ENCODE results near the gene ZNF546. TPM values are rescaled to one million over a fixed set of nuclear protein-coding genes. Genes with fewer than 3 reads are reported as not detected.
"Not testable (repeated sequence)": the region's sequence is repeated elsewhere in the genome, so short reads cannot be mapped to it uniquely, and the experiment has no call there.

The ZNF546 gene
- total RNA-seq, 1 experiment from 2014 or later: 1.1 TPM

DNA sequence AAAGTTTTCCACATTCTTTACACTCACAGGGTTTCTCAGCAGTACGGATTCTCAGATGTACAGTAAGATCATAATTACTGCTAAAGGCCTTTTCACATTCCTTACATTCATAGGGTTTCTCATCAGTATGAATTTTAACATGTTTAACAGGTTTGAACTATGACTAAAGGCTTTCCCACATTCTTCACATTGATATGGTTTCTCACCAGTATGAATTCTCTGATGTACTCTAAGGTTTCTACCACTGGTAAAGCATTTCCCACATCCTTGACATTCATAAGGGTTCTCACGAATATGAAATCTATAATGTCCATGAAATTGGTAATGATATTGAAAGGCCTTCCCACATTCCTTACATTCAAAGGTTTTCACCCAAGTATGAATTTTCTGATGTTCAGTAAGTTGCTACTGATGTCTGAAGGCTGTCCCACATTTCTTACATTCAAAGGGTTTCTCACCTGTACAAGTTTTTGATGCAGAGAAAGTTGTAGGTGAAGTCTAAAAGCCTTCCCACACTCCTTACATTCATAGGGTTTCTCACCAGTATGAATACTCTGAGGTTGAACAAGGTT lies 37.2 kb downstream of the ZNF546 start:
- Mint-ChIP-seq H3K4me3 (no peak overlapping the region), H3K27ac (no peak overlapping the region), H3K4me1 (no peaks in the 10 kb centered on the region), H3K9me3 (peaks cover 71% of the 10 kb centered on the region), H3K27me3 (ENCODE audit: low read depth) (peaks cover 8% of the 10 kb centered on the region), H3K36me3 (peaks cover 83% of the 10 kb centered on the region)
- TF ChIP-seq, protein P1, sequence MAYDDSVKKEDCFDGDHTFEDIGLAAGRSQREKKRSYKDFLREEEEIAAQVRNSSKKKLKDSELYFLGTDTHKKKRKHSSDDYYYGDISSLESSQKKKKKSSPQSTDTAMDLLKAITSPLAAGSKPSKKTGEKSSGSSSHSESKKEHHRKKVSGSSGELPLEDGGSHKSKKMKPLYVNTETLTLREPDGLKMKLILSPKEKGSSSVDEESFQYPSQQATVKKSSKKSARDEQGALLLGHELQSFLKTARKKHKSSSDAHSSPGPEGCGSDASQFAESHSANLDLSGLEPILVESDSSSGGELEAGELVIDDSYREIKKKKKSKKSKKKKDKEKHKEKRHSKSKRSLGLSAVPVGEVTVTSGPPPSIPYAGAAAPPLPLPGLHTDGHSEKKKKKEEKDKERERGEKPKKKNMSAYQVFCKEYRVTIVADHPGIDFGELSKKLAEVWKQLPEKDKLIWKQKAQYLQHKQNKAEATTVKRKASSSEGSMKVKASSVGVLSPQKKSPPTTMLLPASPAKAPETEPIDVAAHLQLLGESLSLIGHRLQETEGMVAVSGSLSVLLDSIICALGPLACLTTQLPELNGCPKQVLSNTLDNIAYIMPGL (CRISPR knock-in tag; IDR thresholded peaks at IDR 0.05): no peak
- ATAC-seq: no peak
- CTCF ChIA-PET: no interaction called here
- POLR2A ChIA-PET: no interaction called here
- DNase-seq (ENCODE audit: low spot score): no peak

DNA sequence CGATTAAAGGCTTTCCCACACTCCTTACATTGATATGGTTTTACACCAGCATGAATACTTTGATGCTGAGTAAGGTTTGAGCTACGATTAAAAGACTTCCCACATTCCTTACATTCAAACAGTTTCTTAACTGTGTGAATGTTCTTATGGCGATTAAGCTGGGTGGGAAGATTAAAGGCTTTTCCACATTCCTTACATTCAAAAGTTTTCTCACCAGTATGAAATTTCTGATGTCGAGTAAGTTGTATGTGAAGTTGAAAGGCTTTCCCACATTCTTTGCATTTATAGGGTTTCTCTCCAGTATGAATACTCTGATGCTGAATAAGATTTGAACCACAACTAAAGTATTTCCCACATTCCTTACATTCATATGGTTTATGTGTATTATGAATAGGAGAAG lies 39.1 kb downstream of the ZNF546 start:
- ATAC-seq: no peak
- no peaks in the 10 kb centered on the region for H3K4me1 Mint-ChIP-seq
- H3K27me3 Mint-ChIP-seq (ENCODE audit: low read depth): peaks cover 12% of the 10 kb centered on the region
- H3K4me3 Mint-ChIP-seq: no peak overlapping the region
- ChIA-PET POLR2A (no interaction called here), CTCF (no interaction called here)
- H3K36me3 Mint-ChIP-seq: peaks cover 76% of the 10 kb centered on the region
- H3K9me3 Mint-ChIP-seq: peaks cover 59% of the 10 kb centered on the region
- H3K27ac Mint-ChIP-seq: no peak overlapping the region
- DNase-seq (ENCODE audit: low spot score): no peak
- TF ChIP-seq CREB1 (CRISPR knock-in tag; IDR thresholded peaks at IDR 0.05) (no peak), TEAD4 (CRISPR knock-in tag; IDR thresholded peaks at IDR 0.05) (no peak), ESRRA (CRISPR knock-in tag; IDR thresholded peaks at IDR 0.05; ENCODE audit: borderline replicate concordance) (no peak), GRHL2 (CRISPR knock-in tag; IDR thresholded peaks at IDR 0.05; ENCODE audit: insufficient replicate concordance, severe bottlenecking) (no peak)
- TF ChIP-seq, protein P2, sequence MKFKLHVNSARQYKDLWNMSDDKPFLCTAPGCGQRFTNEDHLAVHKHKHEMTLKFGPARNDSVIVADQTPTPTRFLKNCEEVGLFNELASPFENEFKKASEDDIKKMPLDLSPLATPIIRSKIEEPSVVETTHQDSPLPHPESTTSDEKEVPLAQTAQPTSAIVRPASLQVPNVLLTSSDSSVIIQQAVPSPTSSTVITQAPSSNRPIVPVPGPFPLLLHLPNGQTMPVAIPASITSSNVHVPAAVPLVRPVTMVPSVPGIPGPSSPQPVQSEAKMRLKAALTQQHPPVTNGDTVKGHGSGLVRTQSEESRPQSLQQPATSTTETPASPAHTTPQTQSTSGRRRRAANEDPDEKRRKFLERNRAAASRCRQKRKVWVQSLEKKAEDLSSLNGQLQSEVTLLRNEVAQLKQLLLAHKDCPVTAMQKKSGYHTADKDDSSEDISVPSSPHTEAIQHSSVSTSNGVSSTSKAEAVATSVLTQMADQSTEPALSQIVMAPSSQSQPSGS (CRISPR knock-in tag; IDR thresholded peaks at IDR 0.05; ENCODE audit: borderline replicate concordance, low read depth): no peak
- TF ChIP-seq, protein P3, sequence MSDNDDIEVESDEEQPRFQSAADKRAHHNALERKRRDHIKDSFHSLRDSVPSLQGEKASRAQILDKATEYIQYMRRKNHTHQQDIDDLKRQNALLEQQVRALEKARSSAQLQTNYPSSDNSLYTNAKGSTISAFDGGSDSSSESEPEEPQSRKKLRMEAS (CRISPR knock-in tag; IDR thresholded peaks at IDR 0.05): no peak
- TF ChIP-seq, protein P4, sequence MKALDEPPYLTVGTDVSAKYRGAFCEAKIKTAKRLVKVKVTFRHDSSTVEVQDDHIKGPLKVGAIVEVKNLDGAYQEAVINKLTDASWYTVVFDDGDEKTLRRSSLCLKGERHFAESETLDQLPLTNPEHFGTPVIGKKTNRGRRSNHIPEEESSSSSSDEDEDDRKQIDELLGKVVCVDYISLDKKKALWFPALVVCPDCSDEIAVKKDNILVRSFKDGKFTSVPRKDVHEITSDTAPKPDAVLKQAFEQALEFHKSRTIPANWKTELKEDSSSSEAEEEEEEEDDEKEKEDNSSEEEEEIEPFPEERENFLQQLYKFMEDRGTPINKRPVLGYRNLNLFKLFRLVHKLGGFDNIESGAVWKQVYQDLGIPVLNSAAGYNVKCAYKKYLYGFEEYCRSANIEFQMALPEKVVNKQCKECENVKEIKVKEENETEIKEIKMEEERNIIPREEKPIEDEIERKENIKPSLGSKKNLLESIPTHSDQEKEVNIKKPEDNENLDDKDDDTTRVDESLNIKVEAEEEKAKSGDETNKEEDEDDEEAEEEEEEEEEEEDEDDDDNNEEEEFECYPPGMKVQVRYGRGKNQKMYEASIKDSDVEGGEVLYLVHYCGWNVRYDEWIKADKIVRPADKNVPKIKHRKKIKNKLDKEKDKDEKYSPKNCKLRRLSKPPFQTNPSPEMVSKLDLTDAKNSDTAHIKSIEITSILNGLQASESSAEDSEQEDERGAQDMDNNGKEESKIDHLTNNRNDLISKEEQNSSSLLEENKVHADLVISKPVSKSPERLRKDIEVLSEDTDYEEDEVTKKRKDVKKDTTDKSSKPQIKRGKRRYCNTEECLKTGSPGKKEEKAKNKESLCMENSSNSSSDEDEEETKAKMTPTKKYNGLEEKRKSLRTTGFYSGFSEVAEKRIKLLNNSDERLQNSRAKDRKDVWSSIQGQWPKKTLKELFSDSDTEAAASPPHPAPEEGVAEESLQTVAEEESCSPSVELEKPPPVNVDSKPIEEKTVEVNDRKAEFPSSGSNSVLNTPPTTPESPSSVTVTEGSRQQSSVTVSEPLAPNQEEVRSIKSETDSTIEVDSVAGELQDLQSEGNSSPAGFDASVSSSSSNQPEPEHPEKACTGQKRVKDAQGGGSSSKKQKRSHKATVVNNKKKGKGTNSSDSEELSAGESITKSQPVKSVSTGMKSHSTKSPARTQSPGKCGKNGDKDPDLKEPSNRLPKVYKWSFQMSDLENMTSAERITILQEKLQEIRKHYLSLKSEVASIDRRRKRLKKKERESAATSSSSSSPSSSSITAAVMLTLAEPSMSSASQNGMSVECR (CRISPR knock-in tag; IDR thresholded peaks at IDR 0.05; ENCODE audit: borderline replicate concordance): no peak
- TF ChIP-seq, protein P5, sequence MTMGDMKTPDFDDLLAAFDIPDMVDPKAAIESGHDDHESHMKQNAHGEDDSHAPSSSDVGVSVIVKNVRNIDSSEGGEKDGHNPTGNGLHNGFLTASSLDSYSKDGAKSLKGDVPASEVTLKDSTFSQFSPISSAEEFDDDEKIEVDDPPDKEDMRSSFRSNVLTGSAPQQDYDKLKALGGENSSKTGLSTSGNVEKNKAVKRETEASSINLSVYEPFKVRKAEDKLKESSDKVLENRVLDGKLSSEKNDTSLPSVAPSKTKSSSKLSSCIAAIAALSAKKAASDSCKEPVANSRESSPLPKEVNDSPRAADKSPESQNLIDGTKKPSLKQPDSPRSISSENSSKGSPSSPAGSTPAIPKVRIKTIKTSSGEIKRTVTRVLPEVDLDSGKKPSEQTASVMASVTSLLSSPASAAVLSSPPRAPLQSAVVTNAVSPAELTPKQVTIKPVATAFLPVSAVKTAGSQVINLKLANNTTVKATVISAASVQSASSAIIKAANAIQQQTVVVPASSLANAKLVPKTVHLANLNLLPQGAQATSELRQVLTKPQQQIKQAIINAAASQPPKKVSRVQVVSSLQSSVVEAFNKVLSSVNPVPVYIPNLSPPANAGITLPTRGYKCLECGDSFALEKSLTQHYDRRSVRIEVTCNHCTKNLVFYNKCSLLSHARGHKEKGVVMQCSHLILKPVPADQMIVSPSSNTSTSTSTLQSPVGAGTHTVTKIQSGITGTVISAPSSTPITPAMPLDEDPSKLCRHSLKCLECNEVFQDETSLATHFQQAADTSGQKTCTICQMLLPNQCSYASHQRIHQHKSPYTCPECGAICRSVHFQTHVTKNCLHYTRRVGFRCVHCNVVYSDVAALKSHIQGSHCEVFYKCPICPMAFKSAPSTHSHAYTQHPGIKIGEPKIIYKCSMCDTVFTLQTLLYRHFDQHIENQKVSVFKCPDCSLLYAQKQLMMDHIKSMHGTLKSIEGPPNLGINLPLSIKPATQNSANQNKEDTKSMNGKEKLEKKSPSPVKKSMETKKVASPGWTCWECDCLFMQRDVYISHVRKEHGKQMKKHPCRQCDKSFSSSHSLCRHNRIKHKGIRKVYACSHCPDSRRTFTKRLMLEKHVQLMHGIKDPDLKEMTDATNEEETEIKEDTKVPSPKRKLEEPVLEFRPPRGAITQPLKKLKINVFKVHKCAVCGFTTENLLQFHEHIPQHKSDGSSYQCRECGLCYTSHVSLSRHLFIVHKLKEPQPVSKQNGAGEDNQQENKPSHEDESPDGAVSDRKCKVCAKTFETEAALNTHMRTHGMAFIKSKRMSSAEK (CRISPR knock-in tag; IDR thresholded peaks at IDR 0.05; ENCODE audit: borderline replicate concordance): no peak
- TF ChIP-seq, protein P6, sequence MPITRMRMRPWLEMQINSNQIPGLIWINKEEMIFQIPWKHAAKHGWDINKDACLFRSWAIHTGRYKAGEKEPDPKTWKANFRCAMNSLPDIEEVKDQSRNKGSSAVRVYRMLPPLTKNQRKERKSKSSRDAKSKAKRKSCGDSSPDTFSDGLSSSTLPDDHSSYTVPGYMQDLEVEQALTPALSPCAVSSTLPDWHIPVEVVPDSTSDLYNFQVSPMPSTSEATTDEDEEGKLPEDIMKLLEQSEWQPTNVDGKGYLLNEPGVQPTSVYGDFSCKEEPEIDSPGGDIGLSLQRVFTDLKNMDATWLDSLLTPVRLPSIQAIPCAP (CRISPR knock-in tag; IDR thresholded peaks at IDR 0.05): no peak
- TF ChIP-seq, protein P7, sequence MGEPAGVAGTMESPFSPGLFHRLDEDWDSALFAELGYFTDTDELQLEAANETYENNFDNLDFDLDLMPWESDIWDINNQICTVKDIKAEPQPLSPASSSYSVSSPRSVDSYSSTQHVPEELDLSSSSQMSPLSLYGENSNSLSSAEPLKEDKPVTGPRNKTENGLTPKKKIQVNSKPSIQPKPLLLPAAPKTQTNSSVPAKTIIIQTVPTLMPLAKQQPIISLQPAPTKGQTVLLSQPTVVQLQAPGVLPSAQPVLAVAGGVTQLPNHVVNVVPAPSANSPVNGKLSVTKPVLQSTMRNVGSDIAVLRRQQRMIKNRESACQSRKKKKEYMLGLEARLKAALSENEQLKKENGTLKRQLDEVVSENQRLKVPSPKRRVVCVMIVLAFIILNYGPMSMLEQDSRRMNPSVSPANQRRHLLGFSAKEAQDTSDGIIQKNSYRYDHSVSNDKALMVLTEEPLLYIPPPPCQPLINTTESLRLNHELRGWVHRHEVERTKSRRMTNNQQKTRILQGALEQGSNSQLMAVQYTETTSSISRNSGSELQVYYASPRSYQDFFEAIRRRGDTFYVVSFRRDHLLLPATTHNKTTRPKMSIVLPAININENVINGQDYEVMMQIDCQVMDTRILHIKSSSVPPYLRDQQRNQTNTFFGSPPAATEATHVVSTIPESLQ (CRISPR knock-in tag; IDR thresholded peaks at IDR 0.05): no peak
- TF ChIP-seq, protein P8, sequence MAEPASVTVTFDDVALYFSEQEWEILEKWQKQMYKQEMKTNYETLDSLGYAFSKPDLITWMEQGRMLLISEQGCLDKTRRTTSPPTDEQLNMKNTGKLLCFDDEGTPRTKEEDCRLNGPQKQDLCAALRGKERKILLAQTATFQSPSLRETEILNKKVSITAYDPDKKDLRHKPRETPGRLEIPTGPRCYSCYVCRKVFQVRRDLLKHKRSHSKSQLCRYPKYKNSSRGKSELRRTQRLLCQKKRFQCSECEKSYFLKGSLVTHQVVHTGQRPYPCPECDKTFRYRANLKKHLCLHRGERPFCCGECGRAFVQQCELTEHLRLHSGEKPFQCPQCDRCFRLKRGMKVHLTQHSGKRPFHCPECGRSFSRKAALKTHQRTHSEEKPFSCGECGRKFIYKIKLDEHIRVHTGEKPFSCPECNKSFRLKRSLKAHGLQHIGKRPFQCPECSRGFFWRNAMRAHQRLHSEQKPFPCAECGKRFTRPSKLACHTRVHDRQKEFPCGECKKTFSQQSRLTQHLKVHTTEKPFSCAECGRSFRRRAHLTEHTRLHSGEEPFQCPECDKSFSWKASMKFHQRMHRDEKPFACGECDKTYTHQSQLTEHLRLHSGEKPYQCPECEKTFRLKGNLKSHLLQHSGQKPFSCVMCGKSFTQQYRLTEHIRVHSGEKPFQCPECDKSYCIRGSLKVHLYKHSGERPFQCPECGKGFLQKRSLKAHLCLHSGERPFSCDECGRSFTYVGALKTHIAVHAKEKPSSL (CRISPR knock-in tag; conservative IDR thresholded peaks at IDR 0.05): no peak

DNA sequence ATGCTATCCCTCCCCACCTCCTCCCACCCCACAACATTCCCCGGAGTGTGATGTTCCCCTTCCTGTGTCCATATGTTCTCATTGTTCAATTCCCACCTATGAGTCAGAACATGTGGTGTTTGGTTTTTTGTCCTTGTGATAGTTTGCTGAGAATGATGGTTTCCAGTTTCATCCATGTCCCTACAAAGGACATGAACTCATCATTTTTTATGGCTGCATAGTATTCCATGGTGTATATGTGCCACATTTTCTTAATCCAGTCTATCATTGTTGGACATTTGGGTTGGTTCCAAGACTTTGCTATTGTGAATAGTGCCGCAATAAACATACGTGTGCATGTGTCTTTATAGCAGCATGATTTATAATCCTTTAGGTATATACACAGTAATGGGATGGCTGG lies 41.2 kb downstream of the ZNF546 start:
- H3K27ac Mint-ChIP-seq; H3K4me1 Mint-ChIP-seq; CTCF ChIA-PET; ATAC-seq; POLR2A ChIA-PET; DNase-seq (ENCODE audit: low spot score); H3K4me3 Mint-ChIP-seq: not testable (repeated sequence)
- peaks cover 61% of the 10 kb centered on the region for H3K9me3 Mint-ChIP-seq
- H3K36me3 Mint-ChIP-seq: peaks cover 77% of the 10 kb centered on the region
- H3K27me3 Mint-ChIP-seq (ENCODE audit: low read depth): peaks cover 23% of the 10 kb centered on the region

Data from WTC11 (cell line).